8988T (cell line): ENCODE results near the gene CBFA2T3.

Experiments used
- DNase-seq: peaks from one replicate; pipeline ENCODE4 v3.0.0; 2011

Gene CBFA2T3

DNA sequence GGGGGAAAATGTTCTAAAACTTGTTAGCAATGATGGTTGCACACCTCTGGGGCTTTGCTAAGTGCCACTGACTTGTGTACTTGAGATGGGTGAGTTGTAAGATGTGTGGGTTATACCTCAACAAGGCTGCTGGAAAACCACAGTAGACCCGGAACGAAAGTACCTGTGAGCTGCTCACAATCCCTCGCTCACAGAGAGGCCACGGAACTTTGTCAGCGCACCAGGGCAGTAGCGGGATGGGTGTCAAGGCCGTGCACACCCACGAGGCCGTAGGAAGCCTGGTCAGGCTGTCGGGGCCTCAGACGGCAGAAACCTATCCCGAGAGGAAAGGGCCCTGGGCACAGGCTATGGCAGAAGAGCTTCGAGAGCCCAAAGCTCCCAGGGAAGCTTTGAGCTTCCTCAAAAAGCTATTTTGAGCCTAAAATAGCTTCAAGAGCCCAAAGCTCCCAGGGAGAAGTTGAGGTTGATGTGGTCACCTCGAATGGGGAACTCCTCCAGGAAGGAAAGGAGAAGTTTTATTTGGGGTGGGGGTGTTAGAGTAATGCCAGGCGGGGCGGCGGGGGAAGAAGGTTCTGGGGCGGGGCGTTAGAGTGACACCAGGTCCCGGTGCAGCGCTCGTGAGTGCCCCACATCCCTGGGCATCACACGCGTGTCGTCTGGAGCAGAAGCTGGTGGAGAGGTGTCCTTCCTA is 19.0 kb downstream of the CBFA2T3 start:
- no peak for DNase-seq

DNA sequence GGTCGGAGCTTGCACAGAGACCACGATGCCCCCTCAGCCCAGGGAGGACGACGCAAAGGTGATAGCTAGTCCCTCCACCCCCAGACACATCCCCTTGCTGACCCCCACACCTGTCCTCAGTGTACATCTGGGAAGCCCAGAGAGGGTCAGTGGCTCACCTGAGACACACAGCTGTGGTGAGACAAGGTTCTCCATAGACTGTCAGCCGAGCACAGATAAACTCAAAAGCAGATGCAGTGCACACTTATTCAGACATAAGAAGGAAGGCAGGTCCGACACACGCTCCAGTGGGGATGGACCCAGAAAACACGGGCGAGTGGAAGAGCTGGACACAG is 19.6 kb downstream of the CBFA2T3 start:
- no peak for DNase-seq

DNA sequence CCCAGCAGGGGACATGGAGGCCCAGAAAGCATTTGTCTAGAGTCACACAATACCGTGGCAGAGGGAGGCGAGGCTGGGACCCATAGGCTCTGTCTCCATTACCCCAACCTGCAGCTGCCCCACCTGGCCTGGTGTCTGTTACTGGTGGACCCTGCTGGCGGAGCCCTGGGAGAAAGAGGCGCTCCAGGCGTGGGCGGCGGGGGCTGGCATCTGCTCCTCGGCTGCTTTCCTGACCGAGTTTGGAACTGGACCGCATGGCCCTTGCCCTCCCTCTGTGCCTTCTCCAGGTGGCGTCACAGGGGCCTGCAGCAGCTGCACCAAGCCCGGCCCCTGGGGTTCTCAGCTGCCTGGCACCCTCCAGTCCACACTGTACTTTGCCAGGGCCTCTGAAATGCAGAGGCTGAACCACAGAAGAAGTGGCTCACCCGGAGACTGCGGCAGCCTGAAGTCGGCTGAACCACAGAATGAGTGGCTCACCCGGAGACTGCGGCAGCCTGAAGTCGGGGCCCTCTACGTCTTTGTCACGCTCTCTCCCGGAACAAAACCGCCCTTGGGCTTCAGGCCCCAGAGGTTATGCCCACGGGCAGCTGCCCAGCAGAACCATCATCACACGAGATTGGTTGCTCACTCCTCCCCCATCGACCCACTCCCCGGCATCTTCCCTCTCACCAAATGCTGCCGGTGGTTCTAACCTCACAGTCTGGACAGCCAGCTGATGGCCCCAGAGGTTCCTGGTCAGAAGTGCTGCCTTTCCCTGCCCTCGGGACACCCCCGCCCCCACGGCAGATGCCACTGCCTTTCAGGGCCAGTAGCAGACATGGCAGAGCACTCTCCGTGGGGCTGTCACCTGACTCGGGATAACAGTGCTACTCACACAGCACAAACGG is 20.2 kb downstream of the CBFA2T3 start:
- DNase-seq = no peak

DNA sequence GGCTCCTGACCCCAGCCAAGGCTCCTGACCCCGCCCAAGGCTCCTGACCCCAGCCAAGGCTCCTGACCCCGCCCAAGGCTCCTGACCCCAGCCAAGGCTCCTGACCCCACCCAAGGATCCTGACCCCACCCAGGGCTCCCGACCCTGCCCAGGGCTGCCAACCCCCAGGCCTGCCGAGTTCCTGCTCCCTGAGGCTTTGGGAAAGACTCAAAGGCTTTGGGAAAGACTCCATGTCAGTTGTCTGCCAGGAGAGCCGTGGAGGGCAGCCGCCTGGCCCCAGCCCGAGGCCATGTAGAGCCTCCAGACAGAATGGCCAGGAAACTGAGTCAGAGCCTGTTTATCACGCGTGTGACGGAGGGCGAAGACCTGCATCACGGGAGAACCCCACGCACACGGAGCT is 21.1 kb downstream of the CBFA2T3 start:
- no peak for DNase-seq

DNA sequence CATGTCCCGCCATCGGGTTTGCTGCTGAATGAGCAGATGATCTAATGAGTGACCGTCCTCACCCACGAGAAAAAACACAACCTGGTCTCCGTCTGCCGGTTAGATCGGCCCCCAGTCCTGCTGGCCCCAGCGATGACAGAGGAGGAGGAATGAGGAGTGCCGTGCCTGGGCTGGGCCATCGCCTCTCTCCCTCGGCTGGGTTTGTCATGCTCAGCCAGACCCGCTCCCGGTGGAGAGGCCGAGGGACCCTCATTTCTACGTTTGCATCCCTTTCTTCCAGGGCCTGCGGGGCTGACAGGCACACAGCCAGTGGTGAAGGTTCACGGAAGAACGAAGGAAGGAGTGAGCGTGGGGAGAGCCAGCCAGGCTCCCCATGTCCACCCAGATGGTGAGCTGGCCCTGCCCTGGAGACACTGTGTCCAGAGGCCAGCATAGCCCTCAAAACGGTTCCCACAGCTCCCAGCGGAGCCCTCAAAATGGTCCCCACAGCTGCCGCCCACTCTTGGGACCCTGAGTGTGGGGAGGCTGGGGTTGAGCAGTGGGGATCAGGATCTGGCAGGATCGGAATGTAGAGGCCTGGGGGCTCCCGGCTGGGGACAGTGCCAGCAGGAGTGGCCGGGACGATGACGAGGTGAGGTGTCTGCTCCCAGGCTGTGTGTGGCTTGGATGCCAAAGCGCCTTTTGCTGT is 23.9 kb downstream of the CBFA2T3 start:
- DNase-seq = no peak

DNA sequence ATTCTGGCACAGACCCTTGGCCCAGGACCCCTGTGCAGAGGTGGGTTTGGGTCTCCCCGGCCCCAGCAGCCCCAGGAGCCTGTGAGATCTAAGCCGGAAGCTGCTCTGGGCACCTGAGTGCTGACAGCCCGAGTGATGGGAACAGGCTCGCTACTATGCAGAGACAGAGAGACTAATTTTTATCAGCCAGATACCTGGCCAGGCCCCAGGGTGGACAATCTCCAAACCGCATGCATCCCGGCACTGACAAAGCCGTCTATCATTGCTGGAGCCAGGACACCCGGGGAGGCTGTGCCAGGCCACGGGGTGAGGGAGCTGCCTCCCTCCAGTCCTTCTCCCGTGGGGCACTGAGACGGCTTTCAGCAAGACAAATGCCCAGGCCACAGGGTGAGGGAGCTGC is 25.0 kb downstream of the CBFA2T3 start:
- DNase-seq = no peak

DNA sequence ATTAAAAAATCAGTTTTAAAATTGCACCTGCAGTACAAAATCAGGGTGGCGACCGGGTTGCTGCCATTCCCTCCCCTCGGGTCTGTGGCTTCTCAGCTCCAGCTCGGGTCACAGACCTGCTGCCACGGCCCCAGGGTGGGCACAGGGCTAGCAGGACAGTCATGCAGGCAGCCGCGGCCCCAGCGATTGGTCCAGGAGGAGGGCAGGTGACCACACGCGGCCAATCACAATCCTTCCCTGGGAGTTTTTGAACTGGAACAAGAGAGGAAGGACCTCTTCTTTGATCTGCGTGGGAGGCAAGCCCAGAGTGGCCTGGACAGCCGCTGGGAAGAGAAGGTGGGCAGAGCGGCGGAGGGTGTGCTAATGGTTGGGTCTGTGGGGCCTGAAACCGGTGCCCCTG is 25.5 kb downstream of the CBFA2T3 start:
- DNase-seq = no peak

DNA sequence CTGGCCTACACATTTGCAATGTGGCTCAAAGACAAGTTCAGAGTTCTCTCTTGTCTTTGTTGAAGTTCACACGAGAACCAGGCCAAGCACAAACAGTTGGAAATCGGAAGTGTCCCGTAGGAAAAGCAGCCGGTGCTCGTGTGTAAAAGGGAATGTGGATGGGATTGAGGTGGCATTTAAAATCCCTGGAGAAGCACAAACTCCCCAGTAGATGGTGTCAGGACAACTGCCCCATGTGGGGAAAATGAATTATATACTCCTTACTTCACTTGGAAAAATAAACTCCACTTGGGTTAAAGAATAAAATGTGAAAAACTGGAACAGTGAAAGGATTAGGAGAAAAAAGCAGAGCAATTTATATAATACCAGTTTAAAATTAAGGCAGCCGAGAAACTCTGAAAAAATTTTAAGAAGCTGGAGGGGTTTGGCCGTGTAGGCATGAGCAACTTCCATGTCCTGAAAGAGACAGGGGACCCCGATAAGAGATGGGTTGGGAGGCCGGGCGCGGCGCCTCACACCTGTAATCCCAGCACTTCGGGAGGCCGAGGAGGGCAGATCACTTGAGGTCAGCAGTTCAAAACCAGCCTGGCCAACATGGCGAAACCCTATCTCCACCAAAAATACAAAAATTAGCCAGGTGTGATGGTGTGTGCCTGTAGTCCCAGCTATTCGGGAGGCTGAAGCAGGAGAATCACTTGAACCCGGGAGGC is 28.1 kb downstream of the CBFA2T3 start:
- no peak for DNase-seq

DNA sequence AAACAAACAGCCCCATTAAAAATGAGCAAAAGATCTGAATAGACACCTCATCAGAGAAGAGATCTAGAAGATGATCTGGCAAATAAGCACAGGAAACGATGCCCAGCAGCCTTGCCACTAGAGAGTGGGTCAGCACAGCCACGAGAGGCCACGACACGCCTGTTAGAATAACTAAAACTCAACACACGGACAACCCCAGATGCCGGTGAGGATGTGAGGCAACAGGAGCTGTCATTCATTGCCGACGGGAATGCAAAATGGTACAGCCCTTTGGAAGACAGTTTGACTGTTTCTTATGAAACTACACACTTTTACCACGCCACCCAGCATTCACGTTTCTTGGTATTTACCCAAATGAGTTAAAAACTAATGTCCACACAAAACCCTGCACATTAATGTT is 31.5 kb downstream of the CBFA2T3 start:
- DNase-seq = no peak

DNA sequence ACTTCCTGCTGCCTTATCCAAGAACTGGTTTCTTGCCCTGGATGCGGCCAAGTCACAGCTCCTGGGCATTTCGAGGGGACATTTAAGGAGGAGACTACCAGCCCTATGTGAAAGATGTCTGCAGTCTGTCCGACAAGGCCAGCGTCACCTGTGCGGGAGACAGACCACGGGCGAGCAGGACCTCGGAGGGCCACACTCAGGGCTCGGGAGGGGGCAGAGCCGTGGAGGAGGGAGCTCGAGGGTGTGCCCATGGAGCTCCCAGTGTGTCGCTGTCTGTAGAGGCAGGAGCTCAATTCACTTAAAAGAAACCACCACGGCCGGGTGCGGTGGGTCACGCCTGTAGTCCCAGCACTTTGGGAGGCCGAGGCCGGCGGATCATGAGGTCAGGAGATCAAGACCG is 33.3 kb downstream of the CBFA2T3 start:
- no peak for DNase-seq

DNA sequence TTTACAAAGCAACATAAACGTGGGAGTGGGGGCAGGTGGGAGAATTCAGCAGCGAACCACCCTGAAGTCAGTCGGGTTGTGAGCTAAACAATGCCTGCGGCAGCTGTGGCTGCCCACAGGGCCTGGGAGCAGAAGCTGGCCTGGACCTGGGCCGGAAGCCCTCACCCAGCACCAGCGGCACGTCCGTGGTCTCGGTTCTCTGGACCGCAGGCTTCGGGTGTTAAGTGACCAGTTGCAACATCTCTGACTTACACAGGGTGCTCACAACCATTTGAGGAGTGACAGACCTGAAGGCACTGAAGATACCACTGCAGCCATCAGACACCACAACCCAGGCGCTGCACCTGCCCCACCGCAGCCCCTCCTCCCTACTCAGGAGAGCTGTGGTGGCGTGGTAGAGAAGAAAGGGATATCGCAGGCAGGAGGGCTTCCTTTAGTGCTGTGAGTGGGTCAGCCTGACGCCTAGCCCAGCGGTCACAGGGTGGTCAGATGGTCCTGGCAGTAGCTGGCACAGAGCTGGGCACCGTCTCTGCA is 33.8 kb downstream of the CBFA2T3 start:
- no peak for DNase-seq

DNA sequence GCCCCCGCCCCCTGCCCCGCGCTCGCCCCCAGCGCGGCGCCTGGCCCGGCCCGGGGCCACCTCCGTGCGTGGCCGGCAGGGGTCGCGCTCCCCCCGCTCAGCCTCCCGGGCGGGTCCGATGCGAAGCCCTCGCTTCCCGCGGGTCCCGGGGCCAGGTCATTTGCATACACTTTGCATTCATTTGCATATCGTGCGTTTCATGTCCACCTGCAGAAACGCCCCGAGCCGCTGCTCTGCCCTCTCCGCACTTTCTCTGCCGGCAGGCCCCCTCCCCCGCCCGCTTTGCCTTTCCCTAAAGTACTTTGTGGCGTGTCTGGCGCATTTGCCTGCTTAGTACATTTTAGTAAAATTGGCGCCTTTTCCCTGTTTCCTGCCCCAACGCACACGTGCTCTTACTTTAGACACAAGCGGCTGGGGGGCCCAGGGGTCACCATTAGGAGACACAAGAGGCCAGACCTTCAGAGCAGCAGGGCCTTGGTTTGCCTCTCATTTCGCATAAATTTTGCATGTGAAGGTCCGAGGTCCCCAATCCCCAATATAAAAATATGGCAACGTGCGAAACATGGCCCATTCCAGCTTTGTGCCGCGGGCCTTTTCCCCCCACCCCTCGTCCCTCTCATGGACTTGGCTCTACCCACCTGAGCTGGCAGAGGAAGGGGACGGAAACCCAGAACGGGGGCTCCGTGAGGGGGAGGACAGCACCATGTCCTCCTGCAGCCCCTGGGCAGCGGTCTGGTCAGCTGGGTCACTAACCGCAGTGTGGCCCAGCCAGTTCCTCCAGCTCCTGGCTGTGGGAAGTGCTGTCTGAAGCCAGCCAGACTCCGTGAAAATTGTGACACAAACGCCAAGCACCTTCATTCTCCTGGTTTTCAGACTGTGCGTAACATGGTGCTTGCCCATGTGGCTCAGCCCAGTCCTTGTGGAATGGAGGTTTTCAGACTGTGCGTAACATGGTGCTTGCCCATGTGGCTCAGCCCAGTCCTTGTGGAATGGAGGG is 34.8 kb downstream of the CBFA2T3 start:
- no peak for DNase-seq

DNA sequence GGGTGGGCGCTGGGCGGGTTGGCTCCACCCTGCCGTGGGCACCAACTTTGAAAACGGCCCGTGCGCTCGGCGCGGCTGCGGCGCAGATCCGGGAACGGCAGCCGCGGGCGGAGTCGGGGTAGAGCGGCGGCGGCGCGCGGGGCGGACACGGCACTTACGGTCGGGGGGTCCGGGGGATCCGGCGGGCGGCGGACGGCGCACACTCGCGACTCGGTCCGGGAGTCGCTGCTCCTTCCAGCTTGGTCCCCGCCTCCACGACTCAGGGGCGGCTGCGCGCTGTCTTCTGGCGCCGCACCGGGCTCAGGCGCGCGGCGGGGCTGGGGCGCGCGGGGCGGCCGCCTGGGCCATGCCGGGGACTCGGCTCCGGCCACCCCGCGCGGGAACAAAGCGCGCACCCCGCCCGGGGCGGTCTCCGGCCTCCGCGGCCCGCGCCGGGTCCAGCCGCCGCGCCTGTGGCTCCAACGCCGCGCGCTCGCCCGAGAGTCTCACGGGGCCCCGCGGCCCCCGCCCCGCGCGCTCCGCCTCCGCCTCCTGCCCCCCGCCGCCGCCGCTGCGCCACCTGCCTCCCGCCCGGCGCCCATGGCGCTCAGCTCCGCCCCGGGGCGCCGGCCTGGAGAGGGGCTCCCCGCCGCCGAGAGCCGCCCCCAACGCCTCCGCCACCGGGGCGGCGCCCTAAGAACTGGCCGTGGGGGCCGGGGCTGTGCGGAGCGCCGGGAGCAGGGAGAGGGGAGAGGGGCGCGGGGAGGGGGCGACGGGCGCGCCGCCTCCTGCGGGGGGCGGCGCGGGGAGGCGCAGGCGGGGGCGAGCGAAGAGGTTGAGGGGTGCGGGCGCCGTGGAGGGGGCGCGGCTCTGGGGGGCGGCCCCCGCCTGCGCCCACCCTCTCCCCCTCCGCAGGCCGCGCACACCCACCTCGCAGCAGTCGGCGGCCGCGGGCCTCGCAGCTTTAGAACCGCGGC is 35.9 kb downstream of the CBFA2T3 start:
- DNase-seq = no peak

DNA sequence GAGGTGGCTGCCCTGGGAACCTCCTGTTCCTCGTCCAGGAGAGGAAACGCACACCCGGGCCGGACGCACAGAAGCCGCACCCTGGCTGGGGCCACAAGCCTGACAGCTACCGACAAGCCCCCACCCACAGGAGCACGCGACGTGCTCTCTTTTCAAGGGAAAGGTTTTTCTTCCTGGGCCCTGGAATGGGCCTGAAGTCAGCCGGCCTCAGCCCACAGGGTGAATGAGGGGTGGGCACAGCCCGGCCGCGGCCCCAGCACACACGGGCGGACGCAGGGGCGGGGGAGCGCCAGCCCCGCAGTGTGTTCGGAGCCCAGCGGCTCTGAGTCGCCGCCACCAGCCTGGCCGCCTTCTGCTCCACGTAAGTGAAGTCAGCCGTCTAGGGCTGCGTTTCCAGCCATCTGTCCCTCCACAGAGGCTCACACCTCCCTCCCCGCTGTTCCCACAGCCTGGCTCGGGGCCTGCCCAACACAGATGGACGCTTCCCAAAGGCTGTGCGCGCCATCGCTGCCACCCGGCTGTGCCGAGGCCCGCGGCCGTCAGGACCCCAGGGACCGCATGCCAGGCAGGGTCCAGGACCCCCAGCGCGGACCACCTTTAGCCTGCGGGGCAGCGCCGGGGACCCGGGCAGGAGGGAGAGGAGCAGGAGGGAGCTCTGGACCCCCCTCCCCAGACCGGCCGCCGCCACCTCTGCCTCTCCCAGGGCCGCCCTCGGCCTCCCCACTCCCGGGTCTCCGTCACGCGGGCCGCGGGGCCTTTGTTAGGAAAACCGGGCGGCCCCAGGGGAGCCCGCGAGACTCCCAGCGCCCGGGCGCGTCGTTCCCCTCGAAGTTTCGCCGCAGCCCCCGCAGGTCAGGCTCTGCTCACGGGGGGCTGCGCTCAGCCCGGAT is 36.8 kb downstream of the CBFA2T3 start:
- no peak for DNase-seq

DNA sequence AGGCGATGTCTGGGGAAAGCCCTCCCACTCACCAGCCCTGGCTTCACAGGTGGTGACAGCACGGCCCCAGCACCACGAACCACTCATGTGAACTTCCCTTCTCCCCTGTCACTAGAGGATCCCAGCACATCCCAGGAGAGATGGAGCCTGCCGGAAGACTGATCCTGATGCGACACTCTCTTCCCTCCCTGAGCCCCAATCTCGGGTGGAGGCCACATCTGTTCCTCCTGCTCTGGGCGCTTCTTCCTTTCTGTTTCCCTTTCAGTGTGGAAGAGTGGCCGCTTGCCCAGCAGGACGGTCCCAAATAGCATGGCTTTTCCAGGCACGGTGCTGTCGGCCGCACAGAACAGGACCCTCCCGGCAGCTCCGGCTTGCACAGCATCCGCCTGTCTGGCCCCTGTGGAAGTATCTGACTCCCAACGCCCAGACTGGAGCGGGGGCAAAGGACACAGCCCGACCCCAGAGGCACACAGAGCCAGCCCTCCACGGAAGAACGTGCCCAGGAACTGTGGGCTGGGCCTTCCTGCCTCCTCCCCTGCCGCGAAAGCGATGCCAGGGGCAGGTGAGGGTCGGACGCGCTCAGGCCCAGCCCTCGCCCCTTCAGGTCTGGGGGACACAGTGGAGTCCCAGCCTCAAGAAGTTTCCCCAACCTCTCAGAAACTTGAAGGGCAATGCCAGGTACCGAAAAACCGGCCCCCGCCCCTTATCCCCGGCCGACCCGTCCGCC is 37.6 kb downstream of the CBFA2T3 start:
- no peak for DNase-seq

DNA sequence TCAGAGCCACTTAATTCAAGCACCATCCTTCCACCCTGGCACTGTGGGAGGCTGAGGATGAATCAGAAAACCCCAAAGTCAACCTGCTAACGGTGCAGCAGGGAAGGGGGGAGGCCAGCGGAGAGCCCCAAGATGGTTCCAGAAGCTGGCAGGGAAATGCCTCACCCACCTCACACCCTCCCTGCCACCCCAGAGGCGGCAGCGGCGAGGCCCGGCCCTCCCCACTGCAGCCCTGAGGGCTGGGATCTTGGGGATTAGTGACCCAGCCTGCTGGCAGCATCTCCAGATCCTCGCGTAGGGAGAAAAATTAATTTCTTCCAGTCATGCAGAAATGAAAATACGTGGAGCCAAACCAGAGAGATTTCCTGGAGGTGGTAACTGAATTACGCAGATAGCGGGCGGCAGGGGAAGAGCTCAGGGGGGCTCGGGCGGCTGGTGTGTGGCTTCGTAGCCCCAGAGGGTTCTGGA is 38.2 kb downstream of the CBFA2T3 start:
- no peak for DNase-seq

DNA sequence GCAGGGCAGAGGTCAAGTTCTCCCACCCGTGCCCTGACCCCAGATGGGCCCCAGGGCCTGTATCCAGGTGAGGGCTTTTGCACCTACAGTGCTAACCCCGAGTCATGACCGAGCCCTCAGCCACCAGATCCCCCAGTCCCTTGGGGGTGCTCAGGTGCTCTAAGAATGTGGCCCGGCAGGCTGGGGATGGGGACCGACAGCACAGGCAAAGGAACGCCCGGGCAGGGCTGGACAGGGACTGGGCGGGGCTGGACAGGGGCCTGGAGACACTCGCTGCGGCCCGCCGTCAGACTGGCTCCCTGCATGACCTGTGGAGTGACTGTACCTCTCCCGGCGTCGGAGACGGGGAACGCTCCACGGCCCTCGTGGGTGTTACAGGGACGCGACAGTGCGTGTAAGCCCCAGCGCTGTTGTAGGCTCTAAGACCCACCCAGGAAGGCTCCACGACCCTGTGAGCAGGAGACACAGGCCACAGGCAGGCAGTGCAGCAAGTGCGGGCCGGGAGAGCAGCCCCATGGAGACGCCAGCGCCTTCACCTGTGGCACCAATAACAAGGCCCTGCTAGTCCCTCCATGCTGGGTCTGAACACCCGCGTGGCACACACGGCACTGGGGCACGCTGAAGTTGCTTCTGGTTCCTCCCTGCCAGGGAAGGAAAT is 38.8 kb downstream of the CBFA2T3 start:
- no peak for DNase-seq

DNA sequence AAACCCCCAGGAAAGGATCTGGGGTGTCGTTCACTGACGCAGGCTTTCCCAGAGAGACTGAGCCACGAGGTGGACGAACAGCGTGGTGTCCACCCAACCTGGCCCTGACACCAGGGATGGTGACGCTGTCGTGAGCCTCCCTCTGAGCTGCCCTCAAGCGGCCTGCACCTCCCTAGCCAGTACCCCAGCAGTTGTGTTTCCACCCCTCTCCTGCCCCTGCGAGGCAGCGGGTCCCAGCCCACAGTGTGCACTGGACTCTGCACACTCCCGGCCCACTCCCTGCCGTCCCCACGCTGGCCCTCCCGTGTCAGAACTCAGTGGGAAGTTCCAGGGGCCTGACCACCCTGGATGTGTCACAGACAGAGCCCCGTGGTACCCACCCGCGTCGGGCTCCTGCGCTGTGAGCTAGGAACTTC is 39.8 kb downstream of the CBFA2T3 start:
- no peak for DNase-seq
